ENCODE measurements around the gene RAN. TPM values are rescaled to one million over a fixed set of nuclear protein-coding genes. Genes with fewer than 3 reads are reported as not detected.

Gene RAN
- total and polyA plus RNA-seq, 7 experiments from 2014 or later, result 255 to 925 (median 287) TPM

DNA sequence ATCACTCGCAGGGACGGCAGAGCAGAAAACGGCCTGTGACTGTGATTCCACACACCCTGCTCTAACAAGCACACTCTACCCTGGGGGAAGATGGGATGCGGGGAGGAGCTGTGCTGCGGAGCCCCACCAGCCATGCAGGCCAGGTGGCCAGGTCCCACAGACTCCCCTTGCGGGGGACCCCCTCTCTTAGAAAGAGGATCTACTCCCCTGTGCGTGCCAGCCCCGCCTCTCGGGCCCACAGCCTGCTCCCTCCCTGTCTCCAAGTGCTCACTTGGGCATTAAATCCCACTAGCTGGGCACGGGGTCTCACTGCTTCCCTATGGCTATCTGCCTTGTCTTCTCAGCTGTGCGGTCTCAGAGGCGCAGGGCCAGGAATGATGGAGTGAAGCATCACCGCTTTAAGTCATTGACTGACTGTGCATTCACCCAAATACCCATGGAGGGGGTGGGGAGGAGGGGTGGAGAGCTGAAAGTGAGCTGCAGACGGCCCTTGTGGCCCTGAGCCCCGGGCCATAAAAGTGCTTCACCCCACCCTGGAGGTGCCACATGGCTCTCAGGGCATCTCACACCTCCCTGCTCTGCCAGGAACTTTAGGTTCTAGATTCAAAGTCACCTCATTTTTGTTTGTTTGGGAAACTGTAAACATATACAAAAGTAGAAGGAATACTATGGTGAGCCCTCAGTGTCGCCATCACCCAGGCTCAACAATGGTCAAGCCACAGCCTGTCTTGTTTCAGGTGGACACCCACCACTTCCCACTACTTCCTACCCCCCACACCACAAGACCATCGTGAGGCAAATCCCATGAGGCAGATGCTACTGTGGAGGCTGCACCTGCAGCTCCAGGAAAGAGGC is 42.2 kb upstream of the RAN start:
- ATAC-seq (no peak), DNase-seq (no peak)
- no peaks in the 10 kb centered on the region for H3K27me3 ChIP-seq (ENCODE audit: control insufficient read depth in 2 of 2, insufficient read depth in 2 of 2, low read length in 2 of 2)
- no peak overlapping the region for H3K27ac ChIP-seq (ENCODE audit: low read depth, low read length)
- Mint-ChIP-seq H3K36me3 (peaks cover 0 to 12% (median 0%) of the 10 kb centered on the region in 5 donors), H3K9me3 (peaks cover 0 to 2% (median 0%) of the 10 kb centered on the region in 11 donors), H3K4me1 (peaks cover 9 to 26% (median 20%) of the 10 kb centered on the region in 7 donors), H3K4me3 (no peak overlapping the region), H3K27me3 (no peaks in the 10 kb centered on the region), H3K27ac (peak overlapping the region in 1 of 9 donors; percentile 3)
- H3K4me3 ChIP-seq (ENCODE audit: low read length), result no peak overlapping the region
- ChIA-PET POLR2A (no interaction called here), CTCF (interaction anchor here (0.6 kb wide), 1 partner anchor 1127 kb away, joined by 5 read pairs; no protein-coding TSS in a partner anchor)
- H3K9me3 ChIP-seq (ENCODE audit: control insufficient read depth in 2 of 3, low read length in 3 of 3), result no peaks in the 10 kb centered on the region
- H3K4me1 ChIP-seq (ENCODE audit: control insufficient read depth in 2 of 2, insufficient read depth in 2 of 2, low read length in 2 of 2), result no peaks in the 10 kb centered on the region
- no peaks in the 10 kb centered on the region for H3K36me3 ChIP-seq (ENCODE audit: control insufficient read depth in 2 of 3, insufficient read depth in 3 of 3, low read length in 3 of 3)
- intact Hi-C loops (cut with micrococcal nuclease), result loop anchor here in 1 of 2 donors (5.0 kb wide), 1 partner anchor 623 kb away; no protein-coding TSS in a partner anchor

DNA sequence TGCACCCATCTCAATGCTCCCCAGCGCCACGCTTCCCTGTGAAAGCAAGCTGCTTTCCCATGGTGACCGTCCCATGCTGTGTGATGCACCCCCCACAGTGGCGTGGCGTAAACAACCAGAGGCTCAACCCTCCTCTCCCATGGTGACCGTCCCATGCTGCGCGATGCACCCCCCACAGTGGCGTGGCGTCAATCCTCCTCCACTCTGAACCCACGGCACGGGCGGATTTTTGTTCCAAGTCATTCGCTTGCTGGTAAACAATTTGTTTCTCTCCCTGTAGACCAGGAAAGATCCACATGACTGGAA is 41.7 kb upstream of the RAN start:
- H3K4me3 Mint-ChIP-seq, result no peak overlapping the region
- H3K36me3 Mint-ChIP-seq, result peaks cover 0 to 12% (median 0%) of the 10 kb centered on the region in 5 donors
- no peaks in the 10 kb centered on the region for H3K9me3 ChIP-seq (ENCODE audit: control insufficient read depth in 2 of 3, low read length in 3 of 3)
- H3K9me3 Mint-ChIP-seq, result peaks cover 0 to 2% (median 0%) of the 10 kb centered on the region in 11 donors
- no peaks in the 10 kb centered on the region for H3K27me3 ChIP-seq (ENCODE audit: control insufficient read depth in 2 of 2, insufficient read depth in 2 of 2, low read length in 2 of 2)
- no peaks in the 10 kb centered on the region for H3K36me3 ChIP-seq (ENCODE audit: control insufficient read depth in 2 of 3, insufficient read depth in 3 of 3, low read length in 3 of 3)
- no peaks in the 10 kb centered on the region for H3K27me3 Mint-ChIP-seq
- H3K27ac Mint-ChIP-seq, result peak overlapping the region in 1 of 9 donors; percentile 47
- no peak for ATAC-seq
- CTCF ChIA-PET, result no interaction called here
- peaks cover 9 to 26% (median 20%) of the 10 kb centered on the region in 7 donors for H3K4me1 Mint-ChIP-seq
- POLR2A ChIA-PET, result no interaction called here
- H3K4me1 ChIP-seq (ENCODE audit: control insufficient read depth in 2 of 2, insufficient read depth in 2 of 2, low read length in 2 of 2), result no peaks in the 10 kb centered on the region
- DNase-seq, result no peak
- no peak overlapping the region for H3K4me3 ChIP-seq (ENCODE audit: low read length)
- intact Hi-C loops (cut with micrococcal nuclease), result no loop called here
- no peak overlapping the region for H3K27ac ChIP-seq (ENCODE audit: low read depth, low read length)

DNA sequence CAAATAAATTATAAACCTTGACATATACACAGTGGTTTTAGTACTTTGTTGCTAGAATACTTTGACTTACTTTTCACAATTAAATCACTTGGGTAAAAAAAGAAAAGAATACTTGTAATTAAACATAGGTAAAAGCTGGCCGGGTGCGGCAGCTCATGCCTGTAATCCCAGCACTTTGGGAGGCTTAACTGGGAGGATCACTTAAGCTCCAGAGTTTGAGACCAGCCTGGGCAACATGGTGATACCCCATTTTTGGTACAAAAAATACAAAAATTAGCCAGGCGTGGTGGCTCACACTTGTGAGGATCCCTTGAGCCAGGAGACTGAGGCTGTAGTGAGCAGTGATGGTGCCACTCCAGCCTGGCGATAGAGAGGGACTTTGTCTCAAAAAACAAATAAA is 40.6 kb upstream of the RAN start:
- intact Hi-C loops (cut with micrococcal nuclease), result no loop called here
- ChIA-PET CTCF (no interaction called here), POLR2A (interaction anchor here (0.6 kb wide), 1 partner anchor 1172 kb away, joined by 3 read pairs; no protein-coding TSS in a partner anchor)
- Histone ChIP-seq H3K4me3 (ENCODE audit: low read length) (no peak overlapping the region), H3K4me1 (ENCODE audit: control insufficient read depth in 2 of 2, insufficient read depth in 2 of 2, low read length in 2 of 2) (no peaks in the 10 kb centered on the region), H3K27me3 (ENCODE audit: control insufficient read depth in 2 of 2, insufficient read depth in 2 of 2, low read length in 2 of 2) (no peaks in the 10 kb centered on the region), H3K36me3 (ENCODE audit: control insufficient read depth in 2 of 3, insufficient read depth in 3 of 3, low read length in 3 of 3) (no peaks in the 10 kb centered on the region), H3K27ac (ENCODE audit: low read depth, low read length) (no peak overlapping the region), H3K9me3 (ENCODE audit: control insufficient read depth in 2 of 3, low read length in 3 of 3) (no peaks in the 10 kb centered on the region)
- Mint-ChIP-seq H3K36me3 (peaks cover 0 to 15% (median 0%) of the 10 kb centered on the region in 5 donors), H3K27me3 (no peaks in the 10 kb centered on the region), H3K4me3 (no peak overlapping the region), H3K27ac (no peak overlapping the region), H3K4me1 (peaks cover 9 to 29% (median 21%) of the 10 kb centered on the region in 7 donors), H3K9me3 (peaks cover 0 to 2% (median 0%) of the 10 kb centered on the region in 11 donors)
- ATAC-seq (no peak), DNase-seq (no peak)

DNA sequence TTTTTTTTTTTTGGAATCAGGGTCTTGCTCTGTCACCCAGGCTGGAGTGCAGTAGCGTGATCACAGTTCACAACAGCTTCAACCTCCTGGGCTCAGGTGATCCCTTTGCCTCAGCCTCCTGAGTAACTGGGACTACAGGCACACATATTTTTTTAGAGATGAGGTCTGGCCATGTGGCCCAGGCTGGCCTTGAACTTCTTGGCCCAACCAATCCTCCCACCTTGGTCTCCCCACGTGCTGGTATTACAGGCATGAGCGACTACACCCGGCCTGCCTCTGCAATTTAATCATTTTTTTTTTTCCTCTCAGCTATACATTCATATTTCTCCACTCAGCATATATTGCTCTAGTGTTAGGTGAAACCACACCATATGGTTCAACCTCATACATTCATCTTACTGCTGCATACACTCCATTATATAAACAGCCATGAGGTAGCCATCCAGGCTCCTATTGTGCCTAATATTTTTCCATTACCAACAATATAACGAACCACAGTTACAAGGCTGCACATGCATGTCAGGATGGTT is 39.9 kb upstream of the RAN start:
- ATAC-seq, result no peak
- Mint-ChIP-seq H3K27ac (peak overlapping the region in 2 of 9 donors; percentile 15 to 57), H3K27me3 (no peaks in the 10 kb centered on the region), H3K36me3 (peaks cover 0 to 15% (median 0%) of the 10 kb centered on the region in 5 donors), H3K9me3 (peaks cover 0 to 2% (median 0%) of the 10 kb centered on the region in 11 donors), H3K4me1 (peaks cover 12 to 36% (median 27%) of the 10 kb centered on the region in 7 donors), H3K4me3 (no peak overlapping the region)
- intact Hi-C loops (cut with micrococcal nuclease), result no loop called here
- Histone ChIP-seq H3K4me1 (ENCODE audit: control insufficient read depth in 2 of 2, insufficient read depth in 2 of 2, low read length in 2 of 2) (no peaks in the 10 kb centered on the region), H3K9me3 (ENCODE audit: control insufficient read depth in 2 of 3, low read length in 3 of 3) (no peaks in the 10 kb centered on the region), H3K36me3 (ENCODE audit: control insufficient read depth in 2 of 3, insufficient read depth in 3 of 3, low read length in 3 of 3) (no peaks in the 10 kb centered on the region), H3K27me3 (ENCODE audit: control insufficient read depth in 2 of 2, insufficient read depth in 2 of 2, low read length in 2 of 2) (no peaks in the 10 kb centered on the region), H3K4me3 (ENCODE audit: low read length) (no peak overlapping the region), H3K27ac (ENCODE audit: low read depth, low read length) (no peak overlapping the region)
- no peak for DNase-seq
- ChIA-PET POLR2A (no interaction called here), CTCF (interaction anchor here (0.6 kb wide), 1 partner anchor 38 kb away, joined by 4 read pairs; no protein-coding TSS in a partner anchor)

DNA sequence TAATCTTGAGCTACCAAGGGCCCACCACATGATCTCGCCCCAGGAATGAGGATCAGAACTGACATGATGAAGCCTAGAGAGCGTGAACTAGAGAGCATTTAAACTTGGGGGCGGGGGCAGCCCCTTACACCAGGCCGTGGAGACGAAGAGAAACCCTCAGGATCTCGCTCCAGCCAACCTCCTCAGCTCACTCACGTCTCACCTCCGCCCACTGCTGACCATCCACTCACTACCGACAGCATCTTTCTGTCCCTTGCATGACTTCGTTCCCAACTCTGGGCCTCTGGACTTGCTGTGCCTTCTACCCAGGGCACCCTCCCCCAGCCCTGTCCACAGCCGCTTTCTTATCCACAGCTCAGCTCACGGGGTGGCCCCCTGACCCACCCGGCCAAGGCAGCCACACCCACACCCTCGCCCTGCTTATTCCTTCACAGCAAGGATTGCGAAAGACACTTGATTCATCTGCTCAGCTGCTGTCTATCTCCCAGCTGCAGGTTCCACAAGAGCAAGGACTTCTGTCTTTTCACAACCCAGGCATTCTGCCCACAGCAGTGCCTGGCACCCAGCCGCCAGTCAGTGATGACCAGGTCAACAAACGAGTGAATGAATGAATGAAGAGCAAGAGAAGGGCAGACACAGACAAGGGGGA is 39.2 kb upstream of the RAN start:
- H3K27me3 Mint-ChIP-seq, result no peaks in the 10 kb centered on the region
- peaks cover 0 to 12% (median 0%) of the 10 kb centered on the region in 5 donors for H3K36me3 Mint-ChIP-seq
- H3K27ac Mint-ChIP-seq, result peak overlapping the region in 2 of 9 donors; percentile 32 to 46
- peaks cover 0 to 2% (median 0%) of the 10 kb centered on the region in 11 donors for H3K9me3 Mint-ChIP-seq
- no peak overlapping the region for H3K4me3 Mint-ChIP-seq
- peaks cover 12 to 34% (median 27%) of the 10 kb centered on the region in 7 donors for H3K4me1 Mint-ChIP-seq
- Histone ChIP-seq H3K9me3 (ENCODE audit: control insufficient read depth in 2 of 3, low read length in 3 of 3) (no peaks in the 10 kb centered on the region), H3K27ac (ENCODE audit: low read depth, low read length) (no peak overlapping the region), H3K36me3 (ENCODE audit: control insufficient read depth in 2 of 3, insufficient read depth in 3 of 3, low read length in 3 of 3) (no peaks in the 10 kb centered on the region), H3K27me3 (ENCODE audit: control insufficient read depth in 2 of 2, insufficient read depth in 2 of 2, low read length in 2 of 2) (no peaks in the 10 kb centered on the region), H3K4me1 (ENCODE audit: control insufficient read depth in 2 of 2, insufficient read depth in 2 of 2, low read length in 2 of 2) (no peaks in the 10 kb centered on the region), H3K4me3 (ENCODE audit: low read length) (no peak overlapping the region)
- ATAC-seq, result peak; percentile 45
- intact Hi-C loops (cut with micrococcal nuclease), result no loop called here
- ChIA-PET CTCF (interaction anchor here (0.6 kb wide), 1 partner anchor 37 kb away, joined by 4 read pairs; no protein-coding TSS in a partner anchor), POLR2A (no interaction called here)
- no peak for DNase-seq

DNA sequence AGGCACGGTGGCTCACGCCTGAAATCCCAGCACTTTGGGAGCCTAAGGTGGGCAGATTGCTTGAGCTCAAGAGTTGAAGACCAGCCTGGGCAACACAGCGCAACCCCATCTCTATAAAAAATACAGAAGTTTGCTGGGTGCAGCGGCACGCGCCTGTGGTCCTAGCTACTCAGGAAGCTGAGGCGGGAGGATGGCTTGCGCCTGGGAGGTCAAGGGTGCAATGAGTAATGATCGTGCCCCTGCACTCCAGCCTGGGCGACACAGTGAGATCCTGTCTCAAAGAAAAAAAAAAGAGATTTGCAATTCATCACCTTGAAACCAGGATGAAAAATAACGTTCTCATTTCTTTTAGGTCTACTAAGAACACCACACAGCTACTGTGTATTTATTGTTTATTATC is 36.9 kb upstream of the RAN start:
- POLR2A ChIA-PET, result interaction anchor here (0.6 to 1.0 kb wide), 3 partner anchors 8 to 36 kb away, joined by 3 to 5 read pairs (median 5); no protein-coding TSS in a partner anchor
- H3K4me1 ChIP-seq (ENCODE audit: control insufficient read depth in 2 of 2, insufficient read depth in 2 of 2, low read length in 2 of 2), result peaks cover 4 to 8% of the 10 kb centered on the region in 2 donors

More for the DNA sequence above, 36.9 kb upstream of the RAN start:
- Histone ChIP-seq H3K36me3 (ENCODE audit: control insufficient read depth in 2 of 3, insufficient read depth in 3 of 3, low read length in 3 of 3) (no peaks in the 10 kb centered on the region), H3K27ac (ENCODE audit: low read depth, low read length) (no peak overlapping the region), H3K9me3 (ENCODE audit: control insufficient read depth in 2 of 3, low read length in 3 of 3) (no peaks in the 10 kb centered on the region), H3K27me3 (ENCODE audit: control insufficient read depth in 2 of 2, insufficient read depth in 2 of 2, low read length in 2 of 2) (no peaks in the 10 kb centered on the region), H3K4me3 (ENCODE audit: low read length) (no peak overlapping the region)
- intact Hi-C loops (cut with micrococcal nuclease), result no loop called here
- peaks cover 24 to 49% (median 43%) of the 10 kb centered on the region in 7 donors for H3K4me1 Mint-ChIP-seq
- no peak overlapping the region for H3K4me3 Mint-ChIP-seq
- no peak for DNase-seq
- no peaks in the 10 kb centered on the region for H3K27me3 Mint-ChIP-seq
- peaks cover 0 to 12% (median 0%) of the 10 kb centered on the region in 5 donors for H3K36me3 Mint-ChIP-seq
- peaks cover 0 to 2% (median 0%) of the 10 kb centered on the region in 11 donors for H3K9me3 Mint-ChIP-seq
- CTCF ChIA-PET, result interaction anchor here (1.2 kb wide), 1 partner anchor 8 kb away, joined by 3 read pairs; no protein-coding TSS in a partner anchor
- H3K27ac Mint-ChIP-seq, result no peak overlapping the region
- no peak for ATAC-seq

Measured in naive thymus-derived CD4-positive, alpha-beta T cell (primary cell).